CD14-positive monocyte (primary cell): Measurements from ENCODE around the gene GYG2. TPM values are rescaled to one million over a fixed set of nuclear protein-coding genes. Genes with fewer than 3 reads are reported as not detected.

Source experiments
- DNase-seq, 3 donors: peaks; one replicate each; pipeline ENCODE4 v3.0.0-alpha.2; 2011 to 2022
- H2AFZ ChIP-seq: 2 replicates; pipeline ENCODE4 v1.6.0; 2012; ENCODE audit warnings: mild to moderate bottlenecking, low read depth, low read length, inconsistent platforms; ENCODE audit not compliant: insufficient read depth, poor library complexity, severe bottlenecking
- H3K27ac ChIP-seq, 2 donors: 1 replicate in 1 of 2; 2 replicates in 1 of 2; pipeline ENCODE4 v1.5.1; 2012 to 2013; ENCODE audit warnings: low read length in 2 of 2, control low read depth in 1 of 2, inconsistent platforms in 1 of 2, low read depth in 1 of 2, mild to moderate bottlenecking in 1 of 2
- H3K27me3 ChIP-seq, 2 donors: one replicate each; pipeline versions ENCODE4 v1.6.0 to v1.6.1; 2011 to 2013; ENCODE audit warnings: low read length in 2 of 2; ENCODE audit not compliant: control insufficient read depth in 2 of 2, insufficient read depth in 2 of 2
- H3K36me3 ChIP-seq, 2 donors: replicated peaks in 1 of 2; 1 replicate in 1 of 2; 2 replicates in 1 of 2; pipeline versions ENCODE4 v1.5.1 to v1.6.1; 2012 to 2013; ENCODE audit warnings: low read length in 2 of 2, control low read depth in 1 of 2, inconsistent platforms in 1 of 2, mild to moderate bottlenecking in 1 of 2; ENCODE audit not compliant: insufficient read depth in 2 of 2, control insufficient read depth in 1 of 2
- H3K4me1 ChIP-seq, 2 donors: 1 replicate in 1 of 2; 2 replicates in 1 of 2; pipeline versions ENCODE4 v1.5.1 to v1.6.1; 2012 to 2013; ENCODE audit warnings: low read length in 2 of 2, control low read depth in 1 of 2, inconsistent platforms in 1 of 2, mild to moderate bottlenecking in 1 of 2, moderate library complexity in 1 of 2; ENCODE audit not compliant: insufficient read depth in 2 of 2, control insufficient read depth in 1 of 2
- H3K4me2 ChIP-seq: replicated peaks from 2 replicates; pipeline ENCODE3; 2012; ENCODE audit warnings: low read length, moderate library complexity, mild to moderate bottlenecking; ENCODE audit not compliant: poor library complexity, severe bottlenecking; ENCODE audit errors: extremely low read depth
- H3K4me3 ChIP-seq, 3 experiments: fragments of 200-600 bp in 1 of 3; sonication (generic) in 1 of 3; replicated peaks in 1 of 3; 1 replicate in 2 of 3; 2 replicates in 1 of 3; pipeline ENCODE4 v1.5.1; 2011 to 2013; ENCODE audit warnings: low read length in 3 of 3, mild to moderate bottlenecking in 3 of 3, control low read depth in 2 of 3, low read depth in 2 of 3, inconsistent platforms in 1 of 3, moderate library complexity in 1 of 3
- H3K79me2 ChIP-seq: 2 replicates; pipeline ENCODE4 v1.6.0; 2012; ENCODE audit warnings: mild to moderate bottlenecking, control low read depth, inconsistent platforms, low read length, moderate library complexity; ENCODE audit not compliant: insufficient read depth
- H3K9ac ChIP-seq: 2 replicates; pipeline ENCODE4 v1.6.0; 2017; ENCODE audit warnings: low read length, mild to moderate bottlenecking; ENCODE audit not compliant: insufficient read depth, poor library complexity, severe bottlenecking
- H3K9me3 ChIP-seq, 2 donors: replicated peaks in 1 of 2; 1 replicate in 1 of 2; 2 replicates in 1 of 2; pipeline versions ENCODE4 v1.5.1 to v1.6.1; 2012 to 2013; ENCODE audit warnings: low read length in 2 of 2, control low read depth in 1 of 2; ENCODE audit not compliant: control insufficient read depth in 1 of 2, insufficient read depth in 1 of 2
- H4K20me1 ChIP-seq: 2 replicates; pipeline ENCODE4 v1.6.0; 2012; ENCODE audit warnings: mild to moderate bottlenecking, low read length, control low read depth, moderate library complexity; ENCODE audit not compliant: insufficient read depth
- H3K27ac Mint-ChIP-seq, 7 donors: one replicate each; pipeline ENCODE4 v1.8.0; 2020; ENCODE audit warnings: mild to moderate bottlenecking in 7 of 7, mixed read lengths in 7 of 7, moderate library complexity in 6 of 7, inconsistent platforms in 2 of 7
- H3K27me3 Mint-ChIP-seq, 3 donors: one replicate each; pipeline ENCODE4 v1.8.0; 2021 to 2022; ENCODE audit warnings: low read depth in 3 of 3, mild to moderate bottlenecking in 3 of 3, mixed read lengths in 3 of 3, moderate library complexity in 3 of 3, inconsistent platforms in 1 of 3
- H3K36me3 Mint-ChIP-seq, 2 donors: one replicate each; pipeline ENCODE4 v1.8.0; 2020; ENCODE audit warnings: mixed read lengths in 2 of 2, inconsistent platforms in 1 of 2, mild to moderate bottlenecking in 1 of 2
- H3K4me1 Mint-ChIP-seq: one replicate; pipeline ENCODE4 v1.8.0; 2020; ENCODE audit warnings: mild to moderate bottlenecking, mixed read lengths
- H3K4me3 Mint-ChIP-seq, 2 donors: one replicate each; pipeline ENCODE4 v1.8.0; 2020; ENCODE audit warnings: mild to moderate bottlenecking in 2 of 2, mixed read lengths in 2 of 2, moderate library complexity in 1 of 2
- H3K9me3 Mint-ChIP-seq, 7 donors: one replicate each; pipeline ENCODE4 v1.8.0; 2020 to 2022; ENCODE audit warnings: mixed read lengths in 7 of 7, mild to moderate bottlenecking in 6 of 7, moderate library complexity in 6 of 7, inconsistent platforms in 2 of 7
- WGBS: methylation state at CpG from one replicate; pipeline ENCODE4 v1.1.5; 2013; ENCODE audit warnings: missing lambda C conversion rate; ENCODE audit not compliant: insufficient coverage; 5-methylcytosine and 5-hydroxymethylcytosine counted together
- intact Hi-C, 2 donors: fragments of 100-400 bp; cut with micrococcal nuclease; formaldehyde crosslinking; loops; one replicate each; pipeline versions ENCODE4 v1.15.0 to v1.15.1; 2023
- polyA plus RNA-seq, 3 donors: library from polyadenylated mRNA; depleted of rRNA in 1 of 3; unstranded in 2 of 3; stranded (reverse) in 1 of 3; fragments of 300-500 nt in 2 of 3; fragments of >200 nt in 1 of 3; fragmentation: Illumina TruSeq in 2 of 3; gene quantifications; 1 replicate in 2 of 3; 2 replicates in 1 of 3; pipeline ENCODE4 v1.2.3, GENCODE V29; 2012 to 2021
- TF ChIP-seq, protein P1 (sequence below): fragments of 200-600 bp; IDR thresholded peaks from one replicate; pipeline ENCODE4 v1.8.0; 2022; ENCODE audit warnings: antibody characterized with exemption, mild to moderate bottlenecking

The GYG2 gene
- polyA plus RNA-seq, 3 donors = not detected

DNA sequence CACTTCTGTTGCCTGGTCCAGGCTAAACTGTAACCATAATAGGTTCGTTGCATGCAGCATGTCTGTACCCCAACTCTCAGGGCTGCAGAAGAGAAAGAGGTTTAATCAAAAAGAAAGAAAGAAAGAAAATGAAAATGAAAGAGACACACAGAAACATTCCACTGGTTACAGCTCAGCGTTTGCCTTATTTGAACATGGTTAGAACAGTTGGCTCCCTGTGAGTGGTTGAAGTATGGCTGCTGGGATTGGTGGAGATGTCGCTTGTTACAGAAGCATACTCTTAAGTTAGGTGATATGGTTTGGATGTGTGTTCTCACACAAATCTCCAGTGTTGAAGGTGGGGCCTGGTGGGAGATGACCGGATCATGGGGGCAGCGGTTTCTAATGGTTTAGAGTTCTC is 64.1 kb downstream of the GYG2 start:
- DNase-seq = no peak
- H3K4me1 Mint-ChIP-seq = peaks cover 64% of the 10 kb centered on the region
- peaks cover 0 to 7% (median 0%) of the 10 kb centered on the region in 3 donors for H3K27me3 Mint-ChIP-seq
- Histone ChIP-seq H3K36me3 (no peaks in the 10 kb centered on the region), H3K4me1 (peaks cover 54 to 77% of the 10 kb centered on the region in 2 donors), H3K9ac (no peak overlapping the region), H3K4me2 (no peak overlapping the region), H2AFZ (peak overlapping the region; percentile 29), H3K27ac (no peak overlapping the region), H3K9me3 (no peaks in the 10 kb centered on the region), H3K4me3 (no peak overlapping the region), H4K20me1 (no peaks in the 10 kb centered on the region), H3K79me2 (no peaks in the 10 kb centered on the region), H3K27me3 (no peaks in the 10 kb centered on the region)
- no peaks in the 10 kb centered on the region for H3K36me3 Mint-ChIP-seq
- intact Hi-C loops = no loop called here
- no peak overlapping the region for H3K4me3 Mint-ChIP-seq
- WGBS = 100% methylated on average over 1 of the region's 5 CpGs
- TF ChIP-seq, protein P1, sequence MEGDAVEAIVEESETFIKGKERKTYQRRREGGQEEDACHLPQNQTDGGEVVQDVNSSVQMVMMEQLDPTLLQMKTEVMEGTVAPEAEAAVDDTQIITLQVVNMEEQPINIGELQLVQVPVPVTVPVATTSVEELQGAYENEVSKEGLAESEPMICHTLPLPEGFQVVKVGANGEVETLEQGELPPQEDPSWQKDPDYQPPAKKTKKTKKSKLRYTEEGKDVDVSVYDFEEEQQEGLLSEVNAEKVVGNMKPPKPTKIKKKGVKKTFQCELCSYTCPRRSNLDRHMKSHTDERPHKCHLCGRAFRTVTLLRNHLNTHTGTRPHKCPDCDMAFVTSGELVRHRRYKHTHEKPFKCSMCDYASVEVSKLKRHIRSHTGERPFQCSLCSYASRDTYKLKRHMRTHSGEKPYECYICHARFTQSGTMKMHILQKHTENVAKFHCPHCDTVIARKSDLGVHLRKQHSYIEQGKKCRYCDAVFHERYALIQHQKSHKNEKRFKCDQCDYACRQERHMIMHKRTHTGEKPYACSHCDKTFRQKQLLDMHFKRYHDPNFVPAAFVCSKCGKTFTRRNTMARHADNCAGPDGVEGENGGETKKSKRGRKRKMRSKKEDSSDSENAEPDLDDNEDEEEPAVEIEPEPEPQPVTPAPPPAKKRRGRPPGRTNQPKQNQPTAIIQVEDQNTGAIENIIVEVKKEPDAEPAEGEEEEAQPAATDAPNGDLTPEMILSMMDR = no peak
- H3K27ac Mint-ChIP-seq = no peak overlapping the region
- H3K9me3 Mint-ChIP-seq = no peaks in the 10 kb centered on the region

DNA sequence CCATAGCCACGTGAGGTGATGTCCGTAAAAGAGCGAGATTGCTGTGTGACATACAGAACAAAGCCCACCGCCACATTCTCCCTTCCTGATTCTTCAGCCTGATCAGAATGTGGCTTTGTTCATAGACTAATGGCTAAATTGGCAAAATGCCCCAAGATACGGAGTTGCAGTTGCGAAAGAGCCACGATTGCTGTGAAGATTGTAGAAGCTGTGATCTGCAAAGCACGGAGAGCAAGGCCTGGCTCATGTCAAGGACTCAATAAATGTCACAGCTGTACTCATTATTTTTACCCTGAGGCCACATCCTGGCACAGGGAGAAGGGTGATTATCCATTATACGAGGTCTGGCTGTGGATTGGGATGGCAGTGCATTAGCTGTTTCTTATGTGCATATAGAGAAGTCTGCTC is 66.2 kb downstream of the GYG2 start:
- Mint-ChIP-seq H3K4me1 (peaks cover 58% of the 10 kb centered on the region), H3K9me3 (no peaks in the 10 kb centered on the region), H3K4me3 (peak overlapping the region in 1 of 2 donors; percentile 35), H3K27me3 (peaks cover 0 to 7% (median 0%) of the 10 kb centered on the region in 3 donors), H3K36me3 (no peaks in the 10 kb centered on the region), H3K27ac (peak overlapping the region in 4 of 7 donors; percentile 16 to 84 (median 54))
- no peaks in the 10 kb centered on the region for H3K27me3 ChIP-seq
- TF ChIP-seq, protein P1 = no peak
- H3K4me2 ChIP-seq = peak overlapping the region; percentile 55
- no peaks in the 10 kb centered on the region for H3K36me3 ChIP-seq
- peaks cover 49 to 74% of the 10 kb centered on the region in 2 donors for H3K4me1 ChIP-seq
- peak overlapping the region; percentile 44 for H2AFZ ChIP-seq
- no peaks in the 10 kb centered on the region for H4K20me1 ChIP-seq
- peak overlapping the region in 1 of 3 experiments; percentile 45 for H3K4me3 ChIP-seq
- no peak overlapping the region for H3K9ac ChIP-seq
- no peak overlapping the region for H3K27ac ChIP-seq
- no CpG with 5 or more reads among the region's 9 CpGs for WGBS
- H3K79me2 ChIP-seq = no peaks in the 10 kb centered on the region
- DNase-seq = peak; percentile 20 to 44 (median 33)
- no peaks in the 10 kb centered on the region for H3K9me3 ChIP-seq
- intact Hi-C loops = no loop called here
